Measurements from ENCODE around the gene RNF121. TPM values are rescaled to one million over a fixed set of nuclear protein-coding genes. Genes with fewer than 3 reads are reported as not detected.

RNF121 gene
- total RNA-seq, 1 donor, result 32.2 TPM

DNA sequence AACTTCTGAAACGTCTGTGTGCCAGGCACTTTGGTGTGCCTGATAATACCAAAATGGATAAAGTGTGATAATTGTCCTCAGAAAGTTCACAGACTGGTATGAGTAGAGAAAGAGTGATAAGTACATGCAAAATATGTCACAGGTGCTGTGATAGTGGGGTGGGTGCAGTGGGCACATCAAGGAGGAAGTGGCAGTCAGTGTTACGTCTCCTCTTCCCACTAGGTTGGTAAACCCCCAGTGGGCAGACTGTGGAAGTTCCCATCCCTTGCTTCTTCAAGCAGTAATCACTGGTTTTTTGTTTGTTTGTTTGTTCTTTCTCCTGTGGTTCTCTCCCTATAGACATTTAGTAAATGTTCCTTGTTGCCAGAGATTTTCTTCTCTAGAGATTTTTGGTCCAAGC, 5.4 kb downstream of the RNF121 start:
- Histone ChIP-seq H3K4me1 (ENCODE audit: insufficient read depth, low read length) (peaks cover 32% of the 10 kb centered on the region), H3K36me3 (ENCODE audit: insufficient read depth, low read length) (peaks cover 2% of the 10 kb centered on the region), H2AFZ (ENCODE audit: low read length) (no peak overlapping the region), H3K4me3 (ENCODE audit: insufficient read depth, low read length) (no peak overlapping the region), H3K27me3 (ENCODE audit: insufficient read depth, low read length) (no peaks in the 10 kb centered on the region), H3K4me2 (ENCODE audit: insufficient read depth, low read length) (no peak overlapping the region), H4K20me1 (ENCODE audit: insufficient read depth, low read length) (peaks cover 61% of the 10 kb centered on the region), H3K27ac (ENCODE audit: low read depth, low read length) (no peak overlapping the region), H3K79me2 (ENCODE audit: insufficient read depth, low read length) (peaks cover 88% of the 10 kb centered on the region), H3K9me3 (ENCODE audit: low read depth, low read length) (no peaks in the 10 kb centered on the region)
- peak; percentile 6 for TF ChIP-seq CTCF (IDR thresholded peaks at IDR 0.05; ENCODE audit: extremely low read depth, low read depth, low read length)
- no peak for DNase-seq (ENCODE audit: insufficient read length, low spot score, missing footprints)

DNA sequence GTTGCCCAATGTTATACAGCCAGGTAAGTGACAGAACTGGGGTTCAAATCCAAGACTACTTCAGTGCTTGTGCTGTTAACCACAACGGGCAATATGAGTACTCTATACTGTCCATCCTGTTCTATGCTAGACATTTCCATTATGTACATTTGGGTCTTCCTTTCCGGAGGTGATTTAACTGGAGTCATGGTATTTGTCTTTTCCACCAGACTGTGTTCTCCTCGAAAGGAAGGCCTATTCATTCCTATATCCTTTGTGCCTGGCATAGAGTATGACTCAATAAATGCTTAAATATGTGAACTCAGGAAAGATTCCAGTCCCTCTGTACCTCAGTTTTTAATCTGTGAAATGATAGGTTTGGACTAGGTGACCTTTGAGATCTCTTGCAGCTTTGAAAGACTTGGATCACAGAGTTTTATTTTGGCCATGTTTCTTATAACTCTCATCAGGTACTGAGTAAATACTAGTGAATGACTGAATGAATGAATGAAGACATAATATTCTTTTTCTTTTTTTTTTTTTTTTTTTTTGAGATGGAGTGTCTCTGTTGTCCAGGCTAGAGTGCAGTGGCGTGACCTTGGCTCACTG, 6.6 kb downstream of the RNF121 start:
- no peak for DNase-seq (ENCODE audit: insufficient read length, low spot score, missing footprints)
- Histone ChIP-seq H3K27me3 (ENCODE audit: insufficient read depth, low read length) (no peaks in the 10 kb centered on the region), H3K4me2 (ENCODE audit: insufficient read depth, low read length) (no peak overlapping the region), H3K9me3 (ENCODE audit: low read depth, low read length) (no peaks in the 10 kb centered on the region), H2AFZ (ENCODE audit: low read length) (no peak overlapping the region), H3K36me3 (ENCODE audit: insufficient read depth, low read length) (peaks cover 3% of the 10 kb centered on the region), H3K79me2 (ENCODE audit: insufficient read depth, low read length) (peaks cover 88% of the 10 kb centered on the region), H3K27ac (ENCODE audit: low read depth, low read length) (no peak overlapping the region), H3K4me3 (ENCODE audit: insufficient read depth, low read length) (no peak overlapping the region), H3K4me1 (ENCODE audit: insufficient read depth, low read length) (peaks cover 21% of the 10 kb centered on the region), H4K20me1 (ENCODE audit: insufficient read depth, low read length) (peaks cover 57% of the 10 kb centered on the region)
- TF ChIP-seq CTCF (IDR thresholded peaks at IDR 0.05; ENCODE audit: extremely low read depth, low read depth, low read length), result no peak

DNA sequence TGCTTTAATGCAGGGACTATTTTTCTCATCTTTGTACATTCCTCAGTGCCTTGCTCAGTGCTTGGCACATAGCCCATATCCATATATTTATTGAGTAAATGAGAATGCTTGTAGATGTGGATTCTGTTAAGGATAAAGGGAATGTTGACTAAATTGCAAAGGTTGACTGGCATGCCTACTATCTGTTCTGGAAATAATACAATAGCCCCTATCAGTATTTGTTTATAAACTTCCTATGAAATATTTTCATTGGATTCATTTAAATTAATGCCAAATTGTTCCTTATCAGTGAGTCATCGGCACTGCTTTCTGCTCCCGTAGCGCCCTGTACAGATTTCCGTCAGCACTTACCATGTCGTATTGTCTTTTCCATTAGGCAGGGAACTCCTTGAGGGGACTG, 8.0 kb downstream of the RNF121 start:
- H3K79me2 ChIP-seq (ENCODE audit: insufficient read depth, low read length), result peaks cover 93% of the 10 kb centered on the region
- H3K4me1 ChIP-seq (ENCODE audit: insufficient read depth, low read length), result peaks cover 7% of the 10 kb centered on the region
- peaks cover 54% of the 10 kb centered on the region for H4K20me1 ChIP-seq (ENCODE audit: insufficient read depth, low read length)
- TF ChIP-seq CTCF (IDR thresholded peaks at IDR 0.05; ENCODE audit: extremely low read depth, low read depth, low read length), result no peak
- no peaks in the 10 kb centered on the region for H3K27me3 ChIP-seq (ENCODE audit: insufficient read depth, low read length)
- peaks cover 3% of the 10 kb centered on the region for H3K36me3 ChIP-seq (ENCODE audit: insufficient read depth, low read length)
- DNase-seq (ENCODE audit: insufficient read length, low spot score, missing footprints), result no peak
- no peak overlapping the region for H3K4me3 ChIP-seq (ENCODE audit: insufficient read depth, low read length)
- H2AFZ ChIP-seq (ENCODE audit: low read length), result no peak overlapping the region
- no peaks in the 10 kb centered on the region for H3K9me3 ChIP-seq (ENCODE audit: low read depth, low read length)
- H3K27ac ChIP-seq (ENCODE audit: low read depth, low read length), result no peak overlapping the region
- no peak overlapping the region for H3K4me2 ChIP-seq (ENCODE audit: insufficient read depth, low read length)

DNA sequence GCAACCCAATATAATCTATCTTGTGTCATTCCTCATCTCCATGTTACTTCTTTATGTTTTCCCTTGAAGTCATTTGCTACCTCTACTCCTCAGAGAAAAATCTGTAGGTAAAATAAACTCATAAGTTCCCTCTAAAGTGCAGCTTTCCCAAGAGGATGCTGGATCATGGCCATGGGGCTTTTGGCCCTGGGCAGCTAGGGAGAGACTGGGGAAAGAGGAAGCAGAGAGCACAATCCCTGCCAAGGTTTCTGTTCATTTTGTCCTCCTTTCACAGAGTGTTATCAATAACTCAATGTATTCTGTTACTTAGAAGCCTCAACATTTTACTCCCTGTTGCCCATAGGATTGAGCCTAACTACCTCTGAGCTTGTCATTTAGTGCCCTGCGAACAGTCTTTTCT, 9.0 kb downstream of the RNF121 start:
- Histone ChIP-seq H3K79me2 (ENCODE audit: insufficient read depth, low read length) (peaks cover 89% of the 10 kb centered on the region), H3K9me3 (ENCODE audit: low read depth, low read length) (no peaks in the 10 kb centered on the region), H3K27me3 (ENCODE audit: insufficient read depth, low read length) (no peaks in the 10 kb centered on the region), H3K4me2 (ENCODE audit: insufficient read depth, low read length) (no peak overlapping the region), H3K36me3 (ENCODE audit: insufficient read depth, low read length) (peaks cover 3% of the 10 kb centered on the region), H2AFZ (ENCODE audit: low read length) (no peak overlapping the region), H3K4me1 (ENCODE audit: insufficient read depth, low read length) (peaks cover 6% of the 10 kb centered on the region), H3K27ac (ENCODE audit: low read depth, low read length) (no peak overlapping the region), H4K20me1 (ENCODE audit: insufficient read depth, low read length) (peaks cover 44% of the 10 kb centered on the region), H3K4me3 (ENCODE audit: insufficient read depth, low read length) (no peak overlapping the region)
- no peak for TF ChIP-seq CTCF (IDR thresholded peaks at IDR 0.05; ENCODE audit: extremely low read depth, low read depth, low read length)
- DNase-seq (ENCODE audit: insufficient read length, low spot score, missing footprints), result no peak
